Activated T-cell treated with anti-CD3 and anti-CD28 coated beads for 4 hours (primary cell): ENCODE measurements around the gene ANKRD44.
"Not testable (repeated sequence)": the region's sequence is repeated elsewhere in the genome, so short reads cannot be mapped to it uniquely, and the experiment has no call there.

Source experiments
- DNase-seq: peaks from one replicate; pipeline ENCODE4 v3.0.0-alpha.2; 2020

The ANKRD44 gene

DNA sequence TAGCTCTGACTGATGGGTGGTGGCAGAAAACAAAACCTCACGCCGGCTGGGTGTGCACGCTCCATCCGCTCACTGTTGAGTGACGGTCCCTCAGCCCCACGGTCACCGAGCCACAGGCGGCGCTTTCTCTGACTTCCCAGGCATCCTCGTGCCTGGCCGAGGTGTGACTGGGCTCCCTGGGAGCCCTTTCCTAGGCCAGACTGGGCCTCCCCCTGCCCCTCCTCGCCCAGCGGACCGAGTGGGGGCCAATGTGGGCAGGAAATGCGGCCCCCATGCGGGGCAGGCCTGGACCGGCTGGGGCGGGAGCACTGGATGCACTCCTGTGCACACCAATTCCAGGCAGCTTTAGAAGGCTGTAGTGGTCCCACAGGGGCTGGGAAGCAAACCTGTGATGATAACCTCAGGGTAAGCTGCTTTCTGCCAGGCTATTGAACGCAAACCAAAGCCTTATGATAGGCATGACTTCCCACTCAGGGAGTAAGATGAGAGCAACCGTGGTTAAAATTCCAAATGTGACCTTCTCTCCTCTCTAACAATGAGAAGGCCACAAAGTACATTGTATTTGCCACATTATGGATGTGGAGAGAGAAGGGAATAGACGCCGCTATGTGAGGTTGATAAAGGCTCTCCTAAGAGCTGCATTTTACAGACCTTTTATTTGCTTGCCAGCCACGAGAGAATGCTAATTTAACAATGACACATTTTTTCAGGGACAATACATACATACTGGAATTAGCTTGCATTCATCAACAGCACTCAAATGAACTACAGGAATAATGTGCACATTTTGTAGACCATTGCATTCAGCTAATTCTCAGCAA lies 300.2 kb downstream of the ANKRD44 start:
- no peak for DNase-seq

DNA sequence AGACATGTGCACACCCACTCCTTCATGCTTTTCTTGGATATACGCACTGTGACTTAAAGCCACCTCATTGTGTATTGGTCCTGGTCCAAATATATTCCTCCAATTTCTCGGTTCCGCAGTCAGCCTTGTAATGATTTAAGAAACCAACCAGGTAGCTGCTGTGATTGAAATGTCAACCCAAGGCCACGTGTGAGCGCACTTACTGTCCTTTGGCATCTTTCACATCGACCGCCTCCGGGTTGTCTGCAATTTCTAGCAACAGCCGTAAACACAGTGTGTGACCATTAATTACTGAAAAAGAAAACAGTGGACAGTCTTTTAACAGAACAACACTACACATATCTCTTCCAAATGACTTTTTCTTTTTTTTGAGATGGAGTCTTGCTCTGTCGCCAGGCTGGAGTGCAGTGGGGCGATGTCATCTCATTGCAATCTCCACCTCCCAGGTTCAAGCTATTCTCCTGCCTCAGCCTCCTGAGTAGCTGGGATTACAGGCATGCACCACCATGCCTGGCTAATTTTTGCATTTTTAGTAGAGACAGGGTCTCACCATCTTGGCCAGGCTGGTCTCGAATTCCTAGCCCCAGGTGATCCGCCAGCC lies 301.7 kb downstream of the ANKRD44 start:
- DNase-seq, result not testable (repeated sequence)

DNA sequence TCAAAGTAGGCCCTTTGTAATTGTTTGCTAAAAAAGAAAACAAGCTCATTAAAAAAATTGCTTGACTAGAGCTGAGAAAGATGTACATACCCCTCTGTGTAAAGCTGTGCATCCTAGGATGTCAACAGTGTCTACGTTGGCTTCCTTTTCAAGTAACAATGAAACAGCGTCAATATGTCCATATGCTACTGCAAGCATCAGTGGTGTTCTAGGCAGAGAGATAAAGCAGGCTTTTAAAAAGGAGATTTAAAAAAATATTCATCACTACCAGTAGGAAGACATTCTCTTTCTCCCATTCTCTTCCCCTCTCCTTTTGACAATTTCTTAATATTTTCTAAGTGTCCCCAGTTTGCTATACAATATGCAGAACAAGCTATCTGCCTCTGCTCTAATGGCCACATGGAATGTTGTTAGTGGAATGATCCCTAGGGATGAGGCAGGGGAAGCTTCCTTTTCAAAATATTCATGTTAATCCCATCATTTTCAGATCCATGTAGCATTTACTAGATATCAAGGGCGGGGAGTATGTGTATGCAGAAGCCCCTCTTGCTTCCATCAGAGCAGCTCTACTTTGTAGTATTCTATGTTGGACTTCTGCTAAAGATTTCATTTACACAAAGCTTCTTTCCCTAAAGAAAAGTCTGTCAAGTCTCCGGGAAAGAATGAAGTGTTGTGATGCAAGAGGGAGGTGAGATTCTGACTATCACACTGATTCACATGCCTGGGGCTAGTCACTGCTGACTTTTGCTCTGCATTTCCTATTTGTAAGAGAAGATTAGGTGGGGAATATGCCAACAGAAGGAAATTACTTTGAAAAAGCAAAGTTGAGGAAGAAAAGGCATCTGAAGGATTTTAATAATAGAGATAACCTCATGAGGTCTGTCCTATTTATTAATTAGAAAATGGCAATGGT lies 302.6 kb downstream of the ANKRD44 start:
- no peak for DNase-seq

DNA sequence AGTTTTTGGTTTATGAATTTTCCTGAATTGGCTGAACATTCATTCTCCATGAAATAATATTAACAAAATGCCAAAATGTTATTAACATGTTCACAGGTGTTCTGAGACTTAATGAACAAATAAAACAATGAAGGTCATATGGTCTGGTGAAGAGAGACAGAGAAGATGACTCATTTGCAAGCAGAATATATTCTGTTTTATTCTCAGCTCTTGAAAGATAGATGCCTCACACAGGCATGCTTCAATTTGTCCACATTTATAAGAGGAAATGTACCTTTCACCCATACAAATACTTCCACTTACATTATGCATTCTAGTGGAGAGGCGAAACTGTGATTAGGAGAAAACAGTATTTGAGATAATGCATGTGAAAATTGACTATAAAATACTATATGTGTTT lies 308.7 kb downstream of the ANKRD44 start:
- no peak for DNase-seq

DNA sequence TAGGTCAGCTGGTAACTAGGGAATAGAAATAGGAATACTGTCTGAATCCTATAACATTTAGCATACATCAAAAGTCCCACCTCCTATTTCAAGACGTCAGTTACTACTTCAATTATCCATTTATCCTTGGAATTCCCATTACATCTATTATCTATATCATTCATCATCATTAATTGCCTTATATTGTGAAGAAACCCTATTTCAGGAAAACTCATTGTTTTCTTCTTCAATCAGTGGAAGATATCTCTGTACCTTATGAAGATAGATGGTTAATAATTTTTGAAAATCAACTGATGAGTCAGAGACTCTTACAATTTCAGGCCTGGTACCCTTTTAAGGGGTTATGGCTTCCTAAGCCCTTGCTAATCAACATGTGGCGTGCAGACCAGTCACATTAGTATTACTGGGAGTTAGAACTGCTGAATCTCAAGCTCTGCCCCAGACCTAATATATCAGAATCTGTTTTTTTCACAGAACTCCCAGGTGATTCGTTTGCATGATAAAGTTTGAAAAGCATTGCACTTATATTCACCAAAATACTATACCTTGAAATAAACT lies 314.7 kb downstream of the ANKRD44 start:
- DNase-seq, result no peak

DNA sequence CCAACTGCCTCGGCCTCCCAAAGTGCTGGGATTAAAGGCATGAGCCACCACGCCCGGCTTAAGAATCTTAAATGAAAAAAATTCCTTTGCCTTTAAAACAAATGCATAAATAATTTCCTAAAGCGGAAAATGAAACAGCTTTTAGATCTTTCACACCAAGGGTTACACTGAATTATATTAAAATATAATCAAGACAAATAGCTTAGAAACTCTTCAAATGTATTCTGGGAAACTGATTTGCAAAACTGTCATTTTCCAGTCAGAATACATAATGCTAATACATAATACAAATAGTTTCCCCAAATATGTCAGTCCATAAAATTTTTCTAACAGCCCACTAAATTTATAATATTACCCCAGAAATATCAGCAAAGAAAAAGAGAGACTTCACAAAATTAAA lies 315.8 kb downstream of the ANKRD44 start:
- no peak for DNase-seq

DNA sequence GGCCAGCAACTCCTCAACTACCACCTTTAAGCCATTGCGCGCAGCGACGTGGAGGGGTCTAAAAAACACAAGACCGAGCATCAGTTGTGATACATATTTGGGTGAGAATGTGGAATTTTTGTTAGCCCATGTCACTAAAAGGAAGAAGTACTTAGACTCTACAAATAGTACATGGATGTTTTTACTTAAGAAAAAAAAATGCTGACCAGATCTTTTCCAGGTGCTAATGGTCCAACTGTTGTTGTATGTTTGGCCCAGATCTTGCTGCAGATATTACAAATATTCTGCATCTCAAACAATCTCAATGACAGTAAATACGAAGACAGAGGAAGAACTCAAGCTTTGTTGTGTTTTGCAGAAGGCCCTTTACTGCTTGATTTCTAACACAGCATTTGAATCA lies 317.0 kb downstream of the ANKRD44 start:
- no peak for DNase-seq

- DNase-seq, result no peak
Measured at GRCh38 chr2:196992466-196992865, 318.1 kb downstream of the ANKRD44 start.

GRCh38 chr2:196990788-196991461 lies 319.7 kb downstream of the ANKRD44 start:
- no peak for DNase-seq

- DNase-seq, result no peak
Measured at GRCh38 chr2:196990092-196990491, 320.5 kb downstream of the ANKRD44 start.

DNA sequence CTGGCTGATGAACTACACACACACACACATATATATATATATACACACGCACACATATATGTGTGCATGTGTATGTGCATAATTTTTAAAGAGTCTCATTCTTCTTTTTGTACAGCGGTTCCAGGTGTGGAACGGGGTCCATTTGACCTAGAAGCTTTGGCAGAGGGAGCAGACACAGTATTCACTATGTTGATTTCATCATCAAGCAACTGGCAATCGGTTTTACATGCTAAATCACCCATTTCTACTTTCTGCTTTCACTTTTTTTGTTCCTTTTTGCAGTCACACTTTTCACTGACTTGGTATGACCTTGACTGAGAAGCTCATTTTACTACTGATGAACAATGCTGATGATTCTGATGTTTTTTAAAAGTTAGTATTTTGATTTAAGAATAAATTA lies 321.1 kb downstream of the ANKRD44 start:
- no peak for DNase-seq

GRCh38 chr2:196988639-196989038 lies 321.9 kb downstream of the ANKRD44 start:
- no peak for DNase-seq

DNA sequence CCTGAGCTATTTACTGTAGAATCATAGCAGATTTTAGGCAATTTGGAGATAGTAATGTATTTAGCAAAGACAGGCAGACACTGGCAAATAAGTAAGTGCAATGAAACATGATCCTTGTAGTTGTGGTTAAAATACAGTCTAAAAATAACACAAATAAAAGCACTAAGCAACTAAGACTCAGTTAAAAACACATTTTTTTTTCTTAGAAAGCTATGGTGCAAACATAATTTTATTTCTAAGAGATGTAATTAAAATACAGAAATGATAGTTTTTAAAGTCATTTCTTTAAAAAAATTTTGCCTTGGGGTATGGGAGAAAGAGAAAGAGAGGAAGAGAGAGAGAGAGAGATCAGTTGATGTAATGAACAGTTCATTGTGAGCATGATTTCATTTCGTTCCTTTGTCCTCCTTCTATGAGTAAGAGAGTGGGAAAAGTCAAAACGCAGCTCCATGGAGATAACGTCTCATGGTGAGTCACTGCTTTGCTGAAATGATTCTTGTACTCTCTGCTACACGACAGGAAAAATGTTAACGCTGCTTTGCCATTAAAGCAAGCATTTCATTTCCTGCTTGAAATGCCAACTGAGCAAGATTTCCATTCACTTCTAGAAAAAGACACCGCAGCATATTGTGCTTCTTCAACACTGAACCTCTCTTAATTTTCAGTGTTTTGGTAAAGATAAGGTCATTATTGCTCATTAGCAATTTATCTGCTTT lies 322.8 kb downstream of the ANKRD44 start:
- peak; percentile 25 for DNase-seq

GRCh38 chr2:196987298-196987648 lies 323.3 kb downstream of the ANKRD44 start:
- DNase-seq, result no peak

DNA sequence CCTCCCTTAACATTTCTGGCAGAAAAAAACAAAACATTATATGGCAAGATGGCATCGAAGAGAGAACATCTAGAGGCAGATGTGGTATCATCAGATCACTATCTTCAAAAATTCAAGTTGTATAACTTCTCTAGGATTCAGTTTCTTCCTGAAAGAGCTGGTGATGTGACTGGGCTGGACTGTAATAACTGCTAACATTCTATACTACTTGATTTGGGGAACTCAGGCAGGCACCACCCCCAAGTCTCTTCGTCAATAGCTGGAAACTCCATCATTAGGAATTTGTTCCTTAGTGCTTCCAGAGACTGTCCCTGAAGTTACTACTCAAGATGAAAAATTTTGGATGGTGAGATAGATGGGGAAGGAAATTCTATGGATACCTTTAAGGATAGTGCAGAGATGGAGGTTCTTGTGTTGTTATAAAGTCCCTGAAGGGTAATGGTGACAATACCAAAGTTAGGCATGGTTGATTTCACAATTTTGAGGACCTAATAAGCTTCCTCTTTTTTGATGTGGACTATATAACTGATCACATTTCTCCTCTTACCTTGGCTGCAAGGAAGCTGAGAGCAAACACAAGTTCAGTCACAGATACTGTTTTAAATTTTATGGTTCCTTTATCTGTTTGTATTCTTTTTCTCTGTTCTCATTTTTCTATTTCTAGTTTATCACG lies 324.9 kb downstream of the ANKRD44 start:
- no peak for DNase-seq

GRCh38 chr2:196984903-196985302 lies 325.7 kb downstream of the ANKRD44 start:
- DNase-seq, result no peak

- no peak for DNase-seq
Measured at GRCh38 chr2:196983934-196984333, 326.6 kb downstream of the ANKRD44 start.

DNA sequence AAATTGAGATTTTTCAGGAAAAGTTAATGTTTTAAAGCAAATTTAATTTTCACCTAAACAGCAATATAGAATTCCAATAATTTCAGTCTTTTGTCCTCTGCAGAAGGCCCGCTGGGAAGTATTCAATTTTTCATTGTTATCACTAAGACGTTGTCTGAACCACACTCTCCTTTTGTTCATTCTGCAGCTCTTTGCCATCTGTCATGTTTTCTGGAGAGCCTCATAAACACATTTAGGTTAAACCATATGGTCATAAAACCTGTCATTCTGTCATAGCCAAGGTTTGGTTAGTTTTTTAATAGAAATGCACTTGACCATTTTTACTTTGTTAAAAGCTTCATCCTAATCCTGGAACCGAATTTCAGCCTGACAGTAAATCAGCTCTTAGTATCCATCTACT lies 330.1 kb downstream of the ANKRD44 start:
- DNase-seq, result no peak

DNA sequence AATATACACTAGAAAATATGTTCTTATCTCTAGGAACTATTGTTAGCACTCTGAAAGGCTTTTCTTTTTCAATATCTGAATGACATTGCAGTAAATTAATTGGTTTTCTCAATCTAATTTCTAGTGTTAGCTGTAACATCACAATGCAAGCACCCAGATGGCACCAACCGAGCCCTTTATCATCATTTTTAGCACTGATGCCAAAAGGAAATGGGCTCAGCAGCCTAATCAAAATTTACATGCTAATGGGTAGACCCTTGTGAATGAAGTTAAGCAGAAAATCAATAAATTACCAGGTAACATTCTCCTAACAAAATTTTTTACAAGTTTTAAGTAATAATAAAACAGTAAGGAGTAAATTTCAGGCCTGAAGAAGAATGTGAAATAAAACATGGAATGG lies 330.6 kb downstream of the ANKRD44 start:
- DNase-seq, result no peak

DNA sequence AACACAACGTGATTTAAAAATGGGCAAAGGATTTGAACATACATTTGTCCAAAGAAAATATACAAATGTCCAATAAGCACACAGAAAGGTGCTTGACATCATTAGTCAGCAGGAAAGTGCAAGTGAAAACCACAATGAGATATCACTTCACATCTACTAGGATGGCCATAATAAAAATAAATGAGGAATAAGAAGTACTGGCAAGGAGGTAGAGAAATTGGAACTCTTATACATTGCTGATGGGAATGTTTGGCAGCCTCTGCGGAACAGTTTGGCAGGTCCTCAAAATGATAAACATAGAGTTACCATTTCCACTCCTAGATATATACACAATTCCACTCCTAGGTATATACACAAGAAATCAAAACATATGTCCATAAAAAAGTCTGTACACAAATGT lies 333.1 kb downstream of the ANKRD44 start:
- no peak for DNase-seq

GRCh38 chr2:196974970-196975369 lies 335.6 kb downstream of the ANKRD44 start:
- no peak for DNase-seq
